Measurements from ENCODE around the gene CDH4. TPM values are rescaled to one million over a fixed set of nuclear protein-coding genes. Genes with fewer than 3 reads are reported as not detected.

CDH4 gene
- total RNA-seq, 1 experiment from 2014 or later = 5.3 TPM

DNA sequence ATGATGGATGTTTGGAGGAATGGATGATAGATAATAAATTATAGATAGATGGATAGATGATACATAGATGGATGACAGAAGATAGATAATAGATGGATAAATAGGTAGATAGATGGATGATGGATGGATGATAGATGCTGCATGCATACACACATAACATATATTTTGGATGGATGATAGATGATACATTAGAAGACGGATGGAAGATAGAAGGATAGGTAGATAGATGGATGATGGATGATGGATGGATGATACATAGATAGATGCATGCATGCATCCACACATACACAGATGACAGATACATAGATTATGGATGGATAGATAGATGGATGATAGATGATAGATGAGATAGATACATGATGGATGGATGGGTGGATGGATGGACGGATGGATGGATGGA lies 425.9 kb downstream of the CDH4 start:
- H3K27ac Mint-ChIP-seq = no peak overlapping the region
- ATAC-seq (no peak), DNase-seq (ENCODE audit: low spot score) (no peak)
- H3K9me3 Mint-ChIP-seq = peaks cover 6% of the 10 kb centered on the region
- no peak overlapping the region for H3K4me3 Mint-ChIP-seq
- peaks cover 30% of the 10 kb centered on the region for H3K27me3 Mint-ChIP-seq (ENCODE audit: low read depth)
- ChIA-PET CTCF (no interaction called here), POLR2A (no interaction called here)
- no peak for TF ChIP-seq ZNF671 (CRISPR knock-in tag; IDR thresholded peaks at IDR 0.05)
- no peak for TF ChIP-seq FOXP1 (CRISPR knock-in tag; IDR thresholded peaks at IDR 0.05; ENCODE audit: borderline replicate concordance)
- TF ChIP-seq, protein P1, sequence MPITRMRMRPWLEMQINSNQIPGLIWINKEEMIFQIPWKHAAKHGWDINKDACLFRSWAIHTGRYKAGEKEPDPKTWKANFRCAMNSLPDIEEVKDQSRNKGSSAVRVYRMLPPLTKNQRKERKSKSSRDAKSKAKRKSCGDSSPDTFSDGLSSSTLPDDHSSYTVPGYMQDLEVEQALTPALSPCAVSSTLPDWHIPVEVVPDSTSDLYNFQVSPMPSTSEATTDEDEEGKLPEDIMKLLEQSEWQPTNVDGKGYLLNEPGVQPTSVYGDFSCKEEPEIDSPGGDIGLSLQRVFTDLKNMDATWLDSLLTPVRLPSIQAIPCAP (CRISPR knock-in tag; IDR thresholded peaks at IDR 0.05) = no peak
- no peak for TF ChIP-seq GTF2I (CRISPR knock-in tag; conservative IDR thresholded peaks at IDR 0.05)
- no peak for TF ChIP-seq MXD4 (CRISPR knock-in tag; IDR thresholded peaks at IDR 0.05; ENCODE audit: borderline replicate concordance)
- no peak for TF ChIP-seq ESRRA (CRISPR knock-in tag; IDR thresholded peaks at IDR 0.05; ENCODE audit: borderline replicate concordance)
- TF ChIP-seq, protein P2, sequence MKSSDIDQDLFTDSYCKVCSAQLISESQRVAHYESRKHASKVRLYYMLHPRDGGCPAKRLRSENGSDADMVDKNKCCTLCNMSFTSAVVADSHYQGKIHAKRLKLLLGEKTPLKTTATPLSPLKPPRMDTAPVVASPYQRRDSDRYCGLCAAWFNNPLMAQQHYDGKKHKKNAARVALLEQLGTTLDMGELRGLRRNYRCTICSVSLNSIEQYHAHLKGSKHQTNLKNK (CRISPR knock-in tag; IDR thresholded peaks at IDR 0.05) = no peak
- TF ChIP-seq TEAD1 (CRISPR knock-in tag; IDR thresholded peaks at IDR 0.05) = no peak
- TF ChIP-seq, protein P3, sequence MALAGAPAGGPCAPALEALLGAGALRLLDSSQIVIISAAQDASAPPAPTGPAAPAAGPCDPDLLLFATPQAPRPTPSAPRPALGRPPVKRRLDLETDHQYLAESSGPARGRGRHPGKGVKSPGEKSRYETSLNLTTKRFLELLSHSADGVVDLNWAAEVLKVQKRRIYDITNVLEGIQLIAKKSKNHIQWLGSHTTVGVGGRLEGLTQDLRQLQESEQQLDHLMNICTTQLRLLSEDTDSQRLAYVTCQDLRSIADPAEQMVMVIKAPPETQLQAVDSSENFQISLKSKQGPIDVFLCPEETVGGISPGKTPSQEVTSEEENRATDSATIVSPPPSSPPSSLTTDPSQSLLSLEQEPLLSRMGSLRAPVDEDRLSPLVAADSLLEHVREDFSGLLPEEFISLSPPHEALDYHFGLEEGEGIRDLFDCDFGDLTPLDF (CRISPR knock-in tag; IDR thresholded peaks at IDR 0.05) = no peak
- TF ChIP-seq NR2C2 (CRISPR knock-in tag; IDR thresholded peaks at IDR 0.05) = no peak
- TF ChIP-seq, protein P4, sequence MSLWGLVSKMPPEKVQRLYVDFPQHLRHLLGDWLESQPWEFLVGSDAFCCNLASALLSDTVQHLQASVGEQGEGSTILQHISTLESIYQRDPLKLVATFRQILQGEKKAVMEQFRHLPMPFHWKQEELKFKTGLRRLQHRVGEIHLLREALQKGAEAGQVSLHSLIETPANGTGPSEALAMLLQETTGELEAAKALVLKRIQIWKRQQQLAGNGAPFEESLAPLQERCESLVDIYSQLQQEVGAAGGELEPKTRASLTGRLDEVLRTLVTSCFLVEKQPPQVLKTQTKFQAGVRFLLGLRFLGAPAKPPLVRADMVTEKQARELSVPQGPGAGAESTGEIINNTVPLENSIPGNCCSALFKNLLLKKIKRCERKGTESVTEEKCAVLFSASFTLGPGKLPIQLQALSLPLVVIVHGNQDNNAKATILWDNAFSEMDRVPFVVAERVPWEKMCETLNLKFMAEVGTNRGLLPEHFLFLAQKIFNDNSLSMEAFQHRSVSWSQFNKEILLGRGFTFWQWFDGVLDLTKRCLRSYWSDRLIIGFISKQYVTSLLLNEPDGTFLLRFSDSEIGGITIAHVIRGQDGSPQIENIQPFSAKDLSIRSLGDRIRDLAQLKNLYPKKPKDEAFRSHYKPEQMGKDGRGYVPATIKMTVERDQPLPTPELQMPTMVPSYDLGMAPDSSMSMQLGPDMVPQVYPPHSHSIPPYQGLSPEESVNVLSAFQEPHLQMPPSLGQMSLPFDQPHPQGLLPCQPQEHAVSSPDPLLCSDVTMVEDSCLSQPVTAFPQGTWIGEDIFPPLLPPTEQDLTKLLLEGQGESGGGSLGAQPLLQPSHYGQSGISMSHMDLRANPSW (CRISPR knock-in tag; conservative IDR thresholded peaks at IDR 0.05; ENCODE audit: low read depth) = no peak
- TF ChIP-seq, protein P5, sequence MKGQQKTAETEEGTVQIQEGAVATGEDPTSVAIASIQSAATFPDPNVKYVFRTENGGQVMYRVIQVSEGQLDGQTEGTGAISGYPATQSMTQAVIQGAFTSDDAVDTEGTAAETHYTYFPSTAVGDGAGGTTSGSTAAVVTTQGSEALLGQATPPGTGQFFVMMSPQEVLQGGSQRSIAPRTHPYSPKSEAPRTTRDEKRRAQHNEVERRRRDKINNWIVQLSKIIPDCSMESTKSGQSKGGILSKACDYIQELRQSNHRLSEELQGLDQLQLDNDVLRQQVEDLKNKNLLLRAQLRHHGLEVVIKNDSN (CRISPR knock-in tag; IDR thresholded peaks at IDR 0.05) = no peak
- TF ChIP-seq NFE2L1 (CRISPR knock-in tag; IDR thresholded peaks at IDR 0.05) = no peak
- no peak for TF ChIP-seq OVOL2 (CRISPR knock-in tag; IDR thresholded peaks at IDR 0.05; ENCODE audit: borderline replicate concordance)
- H3K4me1 Mint-ChIP-seq = peaks cover 8% of the 10 kb centered on the region
- H3K36me3 Mint-ChIP-seq = no peaks in the 10 kb centered on the region

DNA sequence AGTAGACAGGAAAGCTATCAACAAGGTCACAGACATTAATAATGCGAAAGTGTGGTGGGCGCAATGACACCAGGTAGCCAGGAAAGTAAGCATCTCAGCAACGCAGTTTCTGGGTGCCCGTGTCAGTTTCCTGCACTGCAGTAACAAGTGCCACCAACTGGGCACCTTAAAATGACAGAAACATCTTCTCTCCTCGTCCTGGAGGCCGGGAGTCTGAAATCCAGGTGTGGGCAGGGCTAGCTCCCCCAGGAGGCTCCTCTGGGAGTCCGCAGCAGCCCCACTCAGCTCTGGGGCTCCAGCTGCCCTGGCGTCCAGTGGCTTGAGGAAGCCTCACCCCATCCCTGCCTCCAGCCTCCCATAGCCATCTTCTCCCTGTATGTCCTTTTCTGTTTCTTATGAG lies 426.4 kb downstream of the CDH4 start:
- H3K36me3 Mint-ChIP-seq = no peaks in the 10 kb centered on the region
- ChIA-PET POLR2A (no interaction called here), CTCF (no interaction called here)
- no peak for ATAC-seq
- H3K4me3 Mint-ChIP-seq = no peak overlapping the region
- H3K4me1 Mint-ChIP-seq = peaks cover 8% of the 10 kb centered on the region
- H3K9me3 Mint-ChIP-seq = peaks cover 6% of the 10 kb centered on the region
- peaks cover 29% of the 10 kb centered on the region for H3K27me3 Mint-ChIP-seq (ENCODE audit: low read depth)
- DNase-seq (ENCODE audit: low spot score) = no peak
- H3K27ac Mint-ChIP-seq = no peak overlapping the region
- TF ChIP-seq, protein P6, sequence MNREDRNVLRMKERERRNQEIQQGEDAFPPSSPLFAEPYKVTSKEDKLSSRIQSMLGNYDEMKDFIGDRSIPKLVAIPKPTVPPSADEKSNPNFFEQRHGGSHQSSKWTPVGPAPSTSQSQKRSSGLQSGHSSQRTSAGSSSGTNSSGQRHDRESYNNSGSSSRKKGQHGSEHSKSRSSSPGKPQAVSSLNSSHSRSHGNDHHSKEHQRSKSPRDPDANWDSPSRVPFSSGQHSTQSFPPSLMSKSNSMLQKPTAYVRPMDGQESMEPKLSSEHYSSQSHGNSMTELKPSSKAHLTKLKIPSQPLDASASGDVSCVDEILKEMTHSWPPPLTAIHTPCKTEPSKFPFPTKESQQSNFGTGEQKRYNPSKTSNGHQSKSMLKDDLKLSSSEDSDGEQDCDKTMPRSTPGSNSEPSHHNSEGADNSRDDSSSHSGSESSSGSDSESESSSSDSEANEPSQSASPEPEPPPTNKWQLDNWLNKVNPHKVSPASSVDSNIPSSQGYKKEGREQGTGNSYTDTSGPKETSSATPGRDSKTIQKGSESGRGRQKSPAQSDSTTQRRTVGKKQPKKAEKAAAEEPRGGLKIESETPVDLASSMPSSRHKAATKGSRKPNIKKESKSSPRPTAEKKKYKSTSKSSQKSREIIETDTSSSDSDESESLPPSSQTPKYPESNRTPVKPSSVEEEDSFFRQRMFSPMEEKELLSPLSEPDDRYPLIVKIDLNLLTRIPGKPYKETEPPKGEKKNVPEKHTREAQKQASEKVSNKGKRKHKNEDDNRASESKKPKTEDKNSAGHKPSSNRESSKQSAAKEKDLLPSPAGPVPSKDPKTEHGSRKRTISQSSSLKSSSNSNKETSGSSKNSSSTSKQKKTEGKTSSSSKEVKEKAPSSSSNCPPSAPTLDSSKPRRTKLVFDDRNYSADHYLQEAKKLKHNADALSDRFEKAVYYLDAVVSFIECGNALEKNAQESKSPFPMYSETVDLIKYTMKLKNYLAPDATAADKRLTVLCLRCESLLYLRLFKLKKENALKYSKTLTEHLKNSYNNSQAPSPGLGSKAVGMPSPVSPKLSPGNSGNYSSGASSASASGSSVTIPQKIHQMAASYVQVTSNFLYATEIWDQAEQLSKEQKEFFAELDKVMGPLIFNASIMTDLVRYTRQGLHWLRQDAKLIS (CRISPR knock-in tag; IDR thresholded peaks at IDR 0.05; ENCODE audit: borderline replicate concordance) = no peak
- TF ChIP-seq NFYB (CRISPR knock-in tag; conservative IDR thresholded peaks at IDR 0.05; ENCODE audit: low read depth) (no peak), CBFB (CRISPR knock-in tag; IDR thresholded peaks at IDR 0.05; ENCODE audit: low read depth) (no peak), TEAD4 (CRISPR knock-in tag; IDR thresholded peaks at IDR 0.05) (no peak), NFE2L1 (CRISPR knock-in tag; IDR thresholded peaks at IDR 0.05) (no peak), NFATC4 (CRISPR knock-in tag; IDR thresholded peaks at IDR 0.05) (no peak), RORB (CRISPR knock-in tag; IDR thresholded peaks at IDR 0.05) (no peak), ZNF423 (CRISPR knock-in tag; IDR thresholded peaks at IDR 0.05) (no peak), IRF2 (CRISPR knock-in tag; IDR thresholded peaks at IDR 0.05; ENCODE audit: borderline replicate concordance, low read depth) (no peak), FOXP1 (CRISPR knock-in tag; IDR thresholded peaks at IDR 0.05; ENCODE audit: borderline replicate concordance) (no peak), ZBTB21 (CRISPR knock-in tag; IDR thresholded peaks at IDR 0.05; ENCODE audit: borderline replicate concordance) (no peak), ZNF416 (CRISPR knock-in tag; IDR thresholded peaks at IDR 0.05) (no peak), ETV6 (CRISPR knock-in tag; IDR thresholded peaks at IDR 0.05) (no peak), SOX15 (CRISPR knock-in tag; IDR thresholded peaks at IDR 0.05) (no peak), ZNF671 (CRISPR knock-in tag; IDR thresholded peaks at IDR 0.05) (no peak), NR2C2 (CRISPR knock-in tag; IDR thresholded peaks at IDR 0.05) (no peak), ESRRA (CRISPR knock-in tag; IDR thresholded peaks at IDR 0.05; ENCODE audit: borderline replicate concordance) (no peak), OVOL2 (CRISPR knock-in tag; IDR thresholded peaks at IDR 0.05; ENCODE audit: borderline replicate concordance) (no peak)
- TF ChIP-seq, protein P7, sequence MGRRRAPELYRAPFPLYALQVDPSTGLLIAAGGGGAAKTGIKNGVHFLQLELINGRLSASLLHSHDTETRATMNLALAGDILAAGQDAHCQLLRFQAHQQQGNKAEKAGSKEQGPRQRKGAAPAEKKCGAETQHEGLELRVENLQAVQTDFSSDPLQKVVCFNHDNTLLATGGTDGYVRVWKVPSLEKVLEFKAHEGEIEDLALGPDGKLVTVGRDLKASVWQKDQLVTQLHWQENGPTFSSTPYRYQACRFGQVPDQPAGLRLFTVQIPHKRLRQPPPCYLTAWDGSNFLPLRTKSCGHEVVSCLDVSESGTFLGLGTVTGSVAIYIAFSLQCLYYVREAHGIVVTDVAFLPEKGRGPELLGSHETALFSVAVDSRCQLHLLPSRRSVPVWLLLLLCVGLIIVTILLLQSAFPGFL (CRISPR knock-in tag; IDR thresholded peaks at IDR 0.05; ENCODE audit: borderline replicate concordance) = no peak
